ENCODE measurements around the gene ABCC3. TPM values are rescaled to one million over a fixed set of nuclear protein-coding genes. Genes with fewer than 3 reads are reported as not detected.

Gene ABCC3
- total and polyA plus RNA-seq, 8 donors = 30.9 to 120 (median 50.3) TPM

- no peak overlapping the region for H3K4me3 ChIP-seq
- ATAC-seq = no peak
- intact Hi-C loops (cut with DNase I) = loop anchor here in 1 of 2 donors (5.0 kb wide), 1 partner anchor 139 kb away; no protein-coding TSS in a partner anchor
- H3K27me3 ChIP-seq = peaks cover 0 to 7% of the 10 kb centered on the region in 2 donors
- no peak for TF ChIP-seq CTCF (IDR thresholded peaks at IDR 0.05)
- H3K9me3 ChIP-seq = no peaks in the 10 kb centered on the region
- DNase-seq = no peak
- peaks cover 0 to 29% of the 10 kb centered on the region in 2 donors for H3K36me3 ChIP-seq
- no peak overlapping the region for H3K27ac ChIP-seq
- H3K4me1 ChIP-seq = peaks cover 17 to 57% of the 10 kb centered on the region in 2 donors
Observed at GRCh38 chr17:50690887-50691549, 56.3 kb downstream of the ABCC3 start.

GRCh38 chr17:50691550-50692447 is 57.1 kb downstream of the ABCC3 start:
- Histone ChIP-seq H3K4me1 (peaks cover 16 to 49% of the 10 kb centered on the region in 2 donors), H3K9me3 (no peaks in the 10 kb centered on the region), H3K4me3 (no peak overlapping the region), H3K36me3 (peaks cover 0 to 37% of the 10 kb centered on the region in 2 donors), H3K27me3 (peaks cover 0 to 7% of the 10 kb centered on the region in 2 donors), H3K27ac (peak overlapping the region; percentile 2 to 39)
- ATAC-seq (peak; percentile 29), DNase-seq (peak in 1 of 4 donors; percentile 66)
- TF ChIP-seq CTCF (IDR thresholded peaks at IDR 0.05) = no peak
- intact Hi-C loops (cut with DNase I) = loop anchor here in 1 of 2 donors (5.0 kb wide), 1 partner anchor 139 kb away; no protein-coding TSS in a partner anchor

GRCh38 chr17:50692448-50693035 is 57.9 kb downstream of the ABCC3 start:
- Histone ChIP-seq H3K27me3 (peaks cover 0 to 7% of the 10 kb centered on the region in 2 donors), H3K4me1 (peaks cover 11 to 41% of the 10 kb centered on the region in 2 donors), H3K27ac (peak overlapping the region; percentile 39 to 51), H3K36me3 (peaks cover 0 to 44% of the 10 kb centered on the region in 2 donors), H3K4me3 (no peak overlapping the region), H3K9me3 (no peaks in the 10 kb centered on the region)
- TF ChIP-seq CTCF (IDR thresholded peaks at IDR 0.05) = no peak
- peak; percentile 1 for ATAC-seq
- no peak for DNase-seq
- intact Hi-C loops (cut with DNase I) = loop anchor here in 1 of 2 donors (5.0 kb wide), 1 partner anchor 140 kb away; no protein-coding TSS in a partner anchor

- H3K27me3 ChIP-seq = peaks cover 0 to 4% of the 10 kb centered on the region in 2 donors
- DNase-seq = peak in 1 of 4 donors; percentile 56
- no peak overlapping the region for H3K4me3 ChIP-seq
- intact Hi-C loops (cut with DNase I) = loop anchor here in 1 of 2 donors (5.0 kb wide), 1 partner anchor 141 kb away; no protein-coding TSS in a partner anchor
- H3K27ac ChIP-seq = peak overlapping the region; percentile 51 to 72
- H3K36me3 ChIP-seq = peaks cover 0 to 51% of the 10 kb centered on the region in 2 donors
- H3K9me3 ChIP-seq = no peaks in the 10 kb centered on the region
- TF ChIP-seq CTCF (IDR thresholded peaks at IDR 0.05) = no peak
- H3K4me1 ChIP-seq = peaks cover 11 to 41% of the 10 kb centered on the region in 2 donors
- ATAC-seq = peak; percentile 69
Observed at GRCh38 chr17:50693036-50693682, 58.5 kb downstream of the ABCC3 start.
